Right cardiac atrium (tissue), 5 donors: ENCODE measurements around the gene MESP2. TPM values are rescaled to one million over a fixed set of nuclear protein-coding genes. Genes with fewer than 3 reads are reported as not detected.

Experiments used
- ATAC-seq, 2 donors: fragments of 200-7000 bp; cut with Tn5 transposase; one replicate each; pipeline versions ENCODE4 v1.8.0 to v1.9.1; 2020; ENCODE audit warnings: moderate library complexity in 2 of 2, mild to moderate bottlenecking in 1 of 2
- DNase-seq, 3 donors: peaks; one replicate each; pipeline ENCODE4 v3.0.0-alpha.2; 2020
- H3K27ac ChIP-seq: one replicate; pipeline ENCODE4 v1.5.1; 2013; ENCODE audit warnings: mild to moderate bottlenecking, low read length, control low read depth, moderate library complexity
- H3K27me3 ChIP-seq: one replicate; pipeline ENCODE4 v1.6.1; 2013; ENCODE audit not compliant: control insufficient read depth, insufficient read depth
- H3K4me1 ChIP-seq: one replicate; pipeline ENCODE4 v1.6.1; 2013; ENCODE audit warnings: low read length; ENCODE audit not compliant: control insufficient read depth, insufficient read depth
- H3K4me3 ChIP-seq: one replicate; pipeline ENCODE4 v1.5.1; 2013; ENCODE audit warnings: low read length, control low read depth
- H3K9me3 ChIP-seq: one replicate; pipeline ENCODE4 v1.6.1; 2013; ENCODE audit warnings: low read length; ENCODE audit not compliant: control insufficient read depth
- WGBS: extraction: QIAGEN DNeasy Blood & Tissue Kit; methylation state at CpG from one replicate; pipeline ENCODE4 v1.1.7; 2013; 5-methylcytosine and 5-hydroxymethylcytosine counted together
- intact Hi-C, 4 donors: fragments of 100-400 bp; cut with DNase I; formaldehyde crosslinking; loops; one replicate each; pipeline versions ENCODE4 v1.11.0 to v1.14.0; 2022 to 2023
- polyA plus RNA-seq: library from polyadenylated mRNA; stranded (reverse); fragments of 200-250 nt; gene quantifications from one replicate; pipeline ENCODE4 v1.2.3, GENCODE V29; 2013
- total RNA-seq, 4 donors: library from RNA; stranded (reverse); fragmentation: NEBNext Ultra II Directional; extraction: Animal tissue kit (Norgen Biotek cat#: 25700); gene quantifications; one replicate each; pipeline ENCODE4 v1.2.1, GENCODE V29; 2021
- donor health status: healthy with polysubstance abuse.
- donor health status: DM: no; HTN: yes; CAD: no.
- donor health status: DM: no; HTN: no; CAD: no.
- donor health status: DM: no; HTN: yes; CAD: no; lungs with severe emphysema.
- donor health status: DM: yes; HTN: yes; CAD: no.

Gene MESP2
- total and polyA plus RNA-seq, 5 donors: 0.29 to 0.61 (median 0.32) TPM; not detected in 1

- intact Hi-C loops: loop anchor here in 1 of 4 donors (10.0 kb wide), 1 partner anchor 58 kb away; no protein-coding TSS in a partner anchor
- H3K4me1 ChIP-seq: peaks cover 4% of the 10 kb centered on the region
- no peaks in the 10 kb centered on the region for H3K9me3 ChIP-seq
- peak in 2 of 3 donors; percentile 16 to 35 for DNase-seq
- WGBS: 72% methylated on average over 7 of the region's 7 CpGs
- no peak overlapping the region for H3K4me3 ChIP-seq
- no peaks in the 10 kb centered on the region for H3K27me3 ChIP-seq
- no peak overlapping the region for H3K27ac ChIP-seq
- ATAC-seq: peak in 1 of 2 donors; percentile 13
Observed at GRCh38 chr15:89822951-89823711, 47.0 kb downstream of the MESP2 start.

GRCh38 chr15:89823836-89824606 is 47.9 kb downstream of the MESP2 start:
- ATAC-seq (no peak), DNase-seq (peak in 1 of 3 donors; percentile 20)
- H3K4me1 ChIP-seq: peaks cover 11% of the 10 kb centered on the region
- no peak overlapping the region for H3K27ac ChIP-seq
- H3K9me3 ChIP-seq: no peaks in the 10 kb centered on the region
- no peaks in the 10 kb centered on the region for H3K27me3 ChIP-seq
- intact Hi-C loops: loop anchor here in 1 of 4 donors (10.0 kb wide), 1 partner anchor 59 kb away; no protein-coding TSS in a partner anchor
- no peak overlapping the region for H3K4me3 ChIP-seq
- 89% methylated on average over 16 of the region's 16 CpGs for WGBS

- WGBS: 80% methylated on average over 7 of the region's 7 CpGs
- no peak overlapping the region for H3K27ac ChIP-seq
- no peak for DNase-seq
- no peak overlapping the region for H3K4me3 ChIP-seq
- peaks cover 11% of the 10 kb centered on the region for H3K4me1 ChIP-seq
- no peaks in the 10 kb centered on the region for H3K9me3 ChIP-seq
- ATAC-seq: no peak
- H3K27me3 ChIP-seq: no peaks in the 10 kb centered on the region
- intact Hi-C loops: loop anchor here in 1 of 4 donors (10.0 kb wide), 1 partner anchor 60 kb away; no protein-coding TSS in a partner anchor
Observed at GRCh38 chr15:89824607-89824867, 48.4 kb downstream of the MESP2 start.

- WGBS: 75% methylated on average over 10 of the region's 10 CpGs
- H3K4me1 ChIP-seq: peaks cover 11% of the 10 kb centered on the region
- no peaks in the 10 kb centered on the region for H3K9me3 ChIP-seq
- no peaks in the 10 kb centered on the region for H3K27me3 ChIP-seq
- no peak overlapping the region for H3K4me3 ChIP-seq
- intact Hi-C loops: loop anchor here in 1 of 4 donors (10.0 kb wide), 1 partner anchor 61 kb away; no protein-coding TSS in a partner anchor
- ATAC-seq (no peak), DNase-seq (peak in 1 of 3 donors; percentile 43)
- H3K27ac ChIP-seq: no peak overlapping the region
Observed at GRCh38 chr15:89825271-89825940, 49.3 kb downstream of the MESP2 start.

- no peaks in the 10 kb centered on the region for H3K27me3 ChIP-seq
- 90% methylated on average over 13 of the region's 13 CpGs for WGBS
- H3K9me3 ChIP-seq: no peaks in the 10 kb centered on the region
- no peak for DNase-seq
- H3K4me3 ChIP-seq: no peak overlapping the region
- intact Hi-C loops: loop anchor here in 1 of 4 donors (10.0 kb wide), 1 partner anchor 62 kb away; no protein-coding TSS in a partner anchor
- H3K27ac ChIP-seq: no peak overlapping the region
- no peak for ATAC-seq
- peaks cover 11% of the 10 kb centered on the region for H3K4me1 ChIP-seq
Observed at GRCh38 chr15:89826671-89827655, 50.8 kb downstream of the MESP2 start.

- Histone ChIP-seq H3K4me1 (peaks cover 11% of the 10 kb centered on the region), H3K27ac (no peak overlapping the region), H3K27me3 (no peaks in the 10 kb centered on the region), H3K4me3 (no peak overlapping the region), H3K9me3 (no peaks in the 10 kb centered on the region)
- WGBS: 83% methylated on average over 4 of the region's 4 CpGs
- peak; percentile 2 to 7 for ATAC-seq
- intact Hi-C loops: loop anchor here in 1 of 4 donors (10.0 kb wide), 1 partner anchor 63 kb away; no protein-coding TSS in a partner anchor
- no peak for DNase-seq
Observed at GRCh38 chr15:89827829-89828228, 51.7 kb downstream of the MESP2 start.

Other genes starting within 250 kb of the MESP2 start
- under 1 TPM in 3 of 4 donors, not detected in 1; 0.06 to 0.23 (median 0.18) TPM for gene TICRR, start 200.9 kb upstream of the MESP2 start, total RNA-seq
- gene TICRR, start 200.9 kb upstream of the MESP2 start, polyA plus RNA-seq: 0.09 TPM
- 1 to 10 TPM; 3.7 to 6.2 (median 5.5) TPM for gene KIF7, start 120.9 kb upstream of the MESP2 start, total RNA-seq
- gene KIF7, start 120.9 kb upstream of the MESP2 start, polyA plus RNA-seq: 4.4 TPM
- gene PLIN1, start 97.0 kb upstream of the MESP2 start, total RNA-seq: 10 to 100 TPM in 1 of 4 donors, 1 to 10 TPM in 2, under 1 TPM in 1; 0.68 to 24.6 (median 1.7) TPM
- 38.8 TPM for gene PLIN1, start 97.0 kb upstream of the MESP2 start, polyA plus RNA-seq
- gene PEX11A, start 85.6 kb upstream of the MESP2 start, total RNA-seq: 10 to 100 TPM in 1 of 4 donors, 1 to 10 TPM in 3; 8.8 to 10.3 (median 9.3) TPM
- gene PEX11A, start 85.6 kb upstream of the MESP2 start, polyA plus RNA-seq: 8.8 TPM
- gene WDR93, start 85.5 kb upstream of the MESP2 start, total RNA-seq: not detected
- gene WDR93, start 85.5 kb upstream of the MESP2 start, polyA plus RNA-seq: 0.05 TPM
- gene MESP1, start 25.1 kb upstream of the MESP2 start, total RNA-seq: 1 to 10 TPM; 3.4 to 8.3 (median 7.7) TPM
- gene MESP1, start 25.1 kb upstream of the MESP2 start, polyA plus RNA-seq: 5.7 TPM
- 10 to 100 TPM in 3 of 4 donors, 1 to 10 TPM in 1; 8.9 to 16.3 (median 12.1) TPM for gene ANPEP, start 38.5 kb downstream of the MESP2 start, total RNA-seq
- 8.8 TPM for gene ANPEP, start 38.5 kb downstream of the MESP2 start, polyA plus RNA-seq
- gene AP3S2, start 117.7 kb downstream of the MESP2 start, total RNA-seq: 10 to 100 TPM; 38.5 to 42.6 (median 40.4) TPM
- gene AP3S2, start 117.7 kb downstream of the MESP2 start, polyA plus RNA-seq: 28.8 TPM
- 10 to 100 TPM; 12.3 to 16.0 (median 13.1) TPM for gene ARPIN, start 136.6 kb downstream of the MESP2 start, total RNA-seq
- 10.1 TPM for gene ARPIN, start 136.6 kb downstream of the MESP2 start, polyA plus RNA-seq
- gene ZNF710, start 225.0 kb downstream of the MESP2 start, total RNA-seq: 10 to 100 TPM in 1 of 4 donors, 1 to 10 TPM in 3; 6.0 to 10.2 (median 8.1) TPM
- 3.4 TPM for gene ZNF710, start 225.0 kb downstream of the MESP2 start, polyA plus RNA-seq